Activated T-cell treated with anti-CD3 and anti-CD28 coated beads, Interleukin-2, amount 50 U/mL, for 48 hours (primary cell): ENCODE data around the gene RBM26.
"Not testable (repeated sequence)": the region's sequence is repeated elsewhere in the genome, so short reads cannot be mapped to it uniquely, and the experiment has no call there.

Source experiments
- DNase-seq, 2 experiments: peaks; one replicate each; pipeline ENCODE4 v3.0.0-alpha.2; 2020

Gene RBM26

GRCh38 chr13:79386125-79386826 is 19.8 kb downstream of the RBM26 start:
- DNase-seq = no peak

- no peak for DNase-seq
Observed at GRCh38 chr13:79385694-79386093, 20.4 kb downstream of the RBM26 start.

- no peak for DNase-seq
Observed at GRCh38 chr13:79384022-79384610, 21.9 kb downstream of the RBM26 start.

- no peak for DNase-seq
Observed at GRCh38 chr13:79382545-79383275, 23.3 kb downstream of the RBM26 start.

GRCh38 chr13:79380997-79381396 is 25.1 kb downstream of the RBM26 start:
- no peak for DNase-seq

GRCh38 chr13:79379274-79379673 is 26.8 kb downstream of the RBM26 start:
- no peak for DNase-seq

- DNase-seq = no peak
Observed at GRCh38 chr13:79376843-79377242, 29.2 kb downstream of the RBM26 start.

- no peak for DNase-seq
Observed at GRCh38 chr13:79374578-79374977, 31.5 kb downstream of the RBM26 start.

- no peak for DNase-seq
Observed at GRCh38 chr13:79373916-79374315, 32.1 kb downstream of the RBM26 start.

GRCh38 chr13:79369226-79369625 is 36.8 kb downstream of the RBM26 start:
- no peak for DNase-seq

- no peak for DNase-seq
Observed at GRCh38 chr13:79365981-79366380, 40.1 kb downstream of the RBM26 start.

- no peak for DNase-seq
Observed at GRCh38 chr13:79361299-79361698, 44.8 kb downstream of the RBM26 start.

- DNase-seq = no peak
Observed at GRCh38 chr13:79360095-79360494, 46.0 kb downstream of the RBM26 start.

- DNase-seq = no peak
Observed at GRCh38 chr13:79359064-79359463, 47.0 kb downstream of the RBM26 start.

GRCh38 chr13:79354285-79354684 is 51.8 kb downstream of the RBM26 start:
- DNase-seq = no peak

GRCh38 chr13:79353693-79354092 is 52.4 kb downstream of the RBM26 start:
- no peak for DNase-seq

- DNase-seq = no peak
Observed at GRCh38 chr13:79352107-79352506, 53.9 kb downstream of the RBM26 start.

- DNase-seq = not testable (repeated sequence)
Observed at GRCh38 chr13:79349608-79350007, 56.4 kb downstream of the RBM26 start.

GRCh38 chr13:79349011-79349410 is 57.0 kb downstream of the RBM26 start:
- DNase-seq = no peak

- DNase-seq = no peak
Observed at GRCh38 chr13:79346300-79346914, 59.6 kb downstream of the RBM26 start.

GRCh38 chr13:79341202-79341601 is 64.9 kb downstream of the RBM26 start:
- no peak for DNase-seq

GRCh38 chr13:79340490-79340889 is 65.6 kb downstream of the RBM26 start:
- DNase-seq = no peak

- no peak for DNase-seq
Observed at GRCh38 chr13:79338343-79338742, 67.7 kb downstream of the RBM26 start.

GRCh38 chr13:79336966-79337365 is 69.1 kb downstream of the RBM26 start:
- DNase-seq = no peak
